Activated CD4-positive, alpha-beta memory T cell treated with anti-CD3 and anti-CD28 coated beads, Interleukin-2, amount 10 ng/mL, durations not matched to agents 7 days and 5 days (primary cell): ENCODE data around the gene CELF2. TPM values are rescaled to one million over a fixed set of nuclear protein-coding genes. Genes with fewer than 3 reads are reported as not detected.
"Not testable (repeated sequence)": the region's sequence is repeated elsewhere in the genome, so short reads cannot be mapped to it uniquely, and the experiment has no call there.

ENCODE experiments used
- CTCF ChIA-PET: fragments of 350-600 bp; sonication (Branson Sonifier 250); formaldehyde crosslinking; loops from one replicate; lab custom pipeline; 2021; ENCODE audit warnings: antibody characterized with exemption, inconsistent platforms; lab: Charles Lee
- POLR2A ChIA-PET: fragments of 350-600 bp; sonication (Branson Sonifier 250); formaldehyde crosslinking; loops from one replicate; lab custom pipeline; 2021; ENCODE audit warnings: antibody characterized with exemption; lab: Charles Lee
- DNase-seq: peaks from one replicate; pipeline ENCODE4 v3.0.0-alpha.2; 2020
- H3K27ac Mint-ChIP-seq: one replicate; pipeline ENCODE4 v1.8.0; 2021; ENCODE audit warnings: mild to moderate bottlenecking, mixed read lengths
- H3K27me3 Mint-ChIP-seq: one replicate; pipeline ENCODE4 v1.8.0; 2021; ENCODE audit warnings: mixed read lengths
- H3K36me3 Mint-ChIP-seq: one replicate; pipeline ENCODE4 v1.8.0; 2021; ENCODE audit warnings: low read depth, mixed read lengths
- H3K4me1 Mint-ChIP-seq: one replicate; pipeline ENCODE4 v1.8.0; 2021; ENCODE audit warnings: mixed read lengths
- H3K4me3 Mint-ChIP-seq: one replicate; pipeline ENCODE4 v1.8.0; 2021; ENCODE audit warnings: mild to moderate bottlenecking, mixed read lengths
- H3K9me3 Mint-ChIP-seq: one replicate; pipeline ENCODE4 v1.8.0; 2021; ENCODE audit warnings: mixed read lengths
- total RNA-seq, 2 experiments: library from RNA; stranded (reverse); gene quantifications; one replicate each; pipeline ENCODE4 v1.2.3, GENCODE V29; 2021

The CELF2 gene
- total RNA-seq, 2 experiments from 2014 or later: 209 to 213 TPM

DNA sequence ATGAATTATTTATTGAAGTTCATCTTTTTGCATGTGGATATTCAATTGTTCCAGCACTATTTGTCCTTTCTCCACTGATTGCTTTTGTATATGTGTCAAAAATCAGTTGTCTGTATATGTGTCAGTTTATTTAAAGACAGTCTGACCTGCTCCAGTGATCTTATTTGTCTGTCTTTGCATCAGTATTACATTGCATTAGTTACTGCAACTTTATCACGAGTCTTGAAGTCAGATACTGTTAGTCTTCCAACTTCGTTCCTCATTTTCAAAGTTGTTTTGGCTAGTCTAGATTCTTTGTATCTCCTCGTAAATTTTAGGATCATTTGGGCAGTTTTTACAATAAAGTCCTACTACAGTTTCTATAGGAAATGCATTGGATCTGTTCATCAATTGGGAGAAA, 166.4 kb downstream of the CELF2 start:
- peaks cover 17% of the 10 kb centered on the region for H3K9me3 Mint-ChIP-seq
- peaks cover 93% of the 10 kb centered on the region for H3K4me1 Mint-ChIP-seq
- no peak overlapping the region for H3K27ac Mint-ChIP-seq
- DNase-seq: no peak
- CTCF ChIA-PET: no interaction called here
- no peak overlapping the region for H3K4me3 Mint-ChIP-seq
- H3K36me3 Mint-ChIP-seq: peaks cover 96% of the 10 kb centered on the region
- no peaks in the 10 kb centered on the region for H3K27me3 Mint-ChIP-seq
- POLR2A ChIA-PET: no interaction called here

DNA sequence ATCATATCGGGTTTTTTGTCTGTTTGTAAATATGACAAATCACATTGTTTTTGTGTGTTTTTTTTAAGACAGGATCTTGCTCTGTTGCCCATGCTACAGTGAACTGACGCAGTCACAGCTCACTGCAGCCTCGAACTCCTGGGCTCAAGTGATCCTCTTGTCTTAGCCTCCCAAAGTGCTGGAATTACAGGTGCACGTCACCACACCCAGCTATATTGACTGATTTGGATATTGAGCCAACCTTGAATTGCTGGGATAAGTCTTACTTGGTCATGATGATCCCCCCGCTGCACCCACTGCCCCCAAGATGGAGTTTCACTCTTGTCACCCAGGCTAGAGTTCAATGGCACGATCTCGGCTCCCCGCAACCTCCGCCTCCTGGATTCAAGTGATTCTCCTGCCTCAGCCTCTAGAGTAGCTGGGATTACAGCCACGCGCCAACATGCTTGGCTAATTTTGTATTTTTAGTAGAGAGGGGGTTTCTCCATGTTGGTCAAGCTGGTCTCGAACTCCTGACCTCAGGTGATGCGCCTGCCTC, 167.5 kb downstream of the CELF2 start:
- H3K27me3 Mint-ChIP-seq, CTCF ChIA-PET, DNase-seq, H3K27ac Mint-ChIP-seq: not testable (repeated sequence)
- peak overlapping the region; percentile 15 for H3K4me3 Mint-ChIP-seq
- POLR2A ChIA-PET: interaction anchor here (2.1 kb wide), 1 partner anchor 21 kb away, joined by 5 read pairs; no protein-coding TSS in a partner anchor
- H3K36me3 Mint-ChIP-seq: peaks cover 95% of the 10 kb centered on the region
- peaks cover 17% of the 10 kb centered on the region for H3K9me3 Mint-ChIP-seq
- peaks cover 97% of the 10 kb centered on the region for H3K4me1 Mint-ChIP-seq

DNA sequence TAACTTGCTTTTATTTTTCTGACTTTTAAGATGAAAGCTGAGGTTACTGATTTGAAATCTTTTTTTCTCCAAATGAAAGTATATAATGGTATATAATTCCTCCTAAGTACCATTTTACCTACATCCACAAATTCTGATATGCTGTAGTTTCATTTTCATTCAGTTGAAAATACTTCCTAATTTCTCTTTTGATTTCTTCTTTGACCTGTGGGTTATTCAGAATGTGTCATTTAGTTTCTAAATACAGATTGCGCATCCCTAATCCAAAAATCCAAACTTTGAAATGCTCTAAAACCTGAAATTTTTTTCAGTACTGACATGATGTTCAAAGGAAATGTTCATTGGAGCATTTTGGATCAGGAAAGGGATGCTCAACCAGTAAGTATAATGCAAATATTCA, 168.7 kb downstream of the CELF2 start:
- Mint-ChIP-seq H3K27me3 (no peaks in the 10 kb centered on the region), H3K4me1 (peaks cover 97% of the 10 kb centered on the region), H3K36me3 (peaks cover 96% of the 10 kb centered on the region), H3K9me3 (peaks cover 17% of the 10 kb centered on the region), H3K4me3 (no peak overlapping the region), H3K27ac (peak overlapping the region; percentile 1)
- CTCF ChIA-PET: interaction anchor here (0.7 kb wide), 1 partner anchor 23 kb away, joined by 7 read pairs; no protein-coding TSS in a partner anchor
- POLR2A ChIA-PET: interaction anchor here (0.6 to 2.1 kb wide), 2 partner anchors 9 to 22 kb away, joined by 3 to 5 read pairs; no protein-coding TSS in a partner anchor
- DNase-seq: no peak

DNA sequence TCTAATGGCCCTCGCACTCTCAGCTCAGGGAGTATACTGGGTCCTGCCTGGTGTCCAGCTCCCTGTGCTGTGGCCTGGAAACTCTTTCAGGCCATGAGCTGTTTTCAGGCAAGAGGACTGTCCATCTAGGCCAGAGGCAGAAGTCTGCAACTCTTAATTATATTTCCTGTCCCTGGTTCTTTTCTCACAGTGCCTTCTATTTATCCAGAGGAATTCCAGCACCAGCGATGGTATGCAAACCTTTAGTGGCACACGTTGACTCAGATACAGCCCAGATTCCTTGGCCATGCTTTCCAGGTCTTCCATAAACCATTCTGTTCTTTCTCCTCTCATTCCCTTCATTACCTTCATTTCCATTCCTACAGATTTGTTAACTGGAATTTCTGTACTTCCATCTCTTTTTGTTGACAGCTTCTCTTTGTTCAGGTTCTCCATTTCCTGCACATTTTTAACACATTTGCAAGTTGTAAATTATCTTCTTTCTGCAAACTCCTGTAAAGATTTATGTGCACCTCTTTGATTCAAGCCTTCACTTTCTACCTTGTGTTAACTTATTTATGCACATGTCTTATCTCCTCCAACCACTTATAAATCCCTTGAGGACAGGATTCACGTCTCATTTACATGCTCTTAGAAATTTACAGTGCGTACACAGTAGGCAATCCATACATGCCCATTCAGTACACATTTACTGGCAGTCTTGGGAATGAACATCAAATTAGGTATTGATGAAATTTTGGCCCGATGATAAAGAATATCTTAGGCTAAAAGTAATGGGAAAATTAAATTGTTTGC, 172.1 kb downstream of the CELF2 start:
- POLR2A ChIA-PET: interaction anchor here (1.2 to 2.7 kb wide), 7 partner anchors 8 to 31 kb away, joined by 3 to 13 read pairs (median 4); no protein-coding TSS in a partner anchor
- Mint-ChIP-seq H3K27me3 (no peaks in the 10 kb centered on the region), H3K4me1 (peaks cover 93% of the 10 kb centered on the region), H3K4me3 (no peak overlapping the region), H3K9me3 (peaks cover 13% of the 10 kb centered on the region), H3K36me3 (peaks cover 92% of the 10 kb centered on the region), H3K27ac (no peak overlapping the region)
- no peak for DNase-seq
- CTCF ChIA-PET: interaction anchor here (0.6 to 1.0 kb wide), 5 partner anchors 10 to 89 kb away, joined by 3 to 5 read pairs (median 3); no protein-coding TSS in a partner anchor

DNA sequence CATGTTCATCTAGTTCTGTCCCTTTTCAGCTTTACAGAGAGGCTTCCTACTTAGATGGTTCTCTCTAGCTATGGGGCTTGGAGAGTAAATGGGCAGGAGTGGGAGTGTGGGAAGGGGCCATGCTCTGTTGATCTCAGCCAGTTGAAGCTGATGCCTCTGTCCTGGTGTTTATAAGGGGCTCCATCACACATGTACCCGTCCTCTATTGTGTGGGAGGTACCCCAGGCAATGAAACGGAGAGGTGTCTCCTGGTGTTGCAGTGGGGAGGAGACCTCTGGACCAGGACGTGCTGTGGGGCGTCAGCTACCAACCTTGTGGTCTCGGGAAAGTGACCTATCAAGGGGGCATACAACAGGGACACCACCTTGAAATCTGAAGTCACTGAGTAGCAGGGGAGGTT, 173.5 kb downstream of the CELF2 start:
- H3K4me3 Mint-ChIP-seq: no peak overlapping the region
- H3K27me3 Mint-ChIP-seq: no peaks in the 10 kb centered on the region
- DNase-seq: no peak
- CTCF ChIA-PET: interaction anchor here (1.0 kb wide), 1 partner anchor 9 kb away, joined by 3 read pairs; no protein-coding TSS in a partner anchor
- peaks cover 2% of the 10 kb centered on the region for H3K9me3 Mint-ChIP-seq
- POLR2A ChIA-PET: interaction anchor here (0.6 to 2.7 kb wide), 10 partner anchors 8 to 109 kb away, joined by 3 to 13 read pairs (median 4); no protein-coding TSS in a partner anchor
- H3K36me3 Mint-ChIP-seq: peaks cover 92% of the 10 kb centered on the region
- H3K27ac Mint-ChIP-seq: peak overlapping the region; percentile 21
- peaks cover 93% of the 10 kb centered on the region for H3K4me1 Mint-ChIP-seq

DNA sequence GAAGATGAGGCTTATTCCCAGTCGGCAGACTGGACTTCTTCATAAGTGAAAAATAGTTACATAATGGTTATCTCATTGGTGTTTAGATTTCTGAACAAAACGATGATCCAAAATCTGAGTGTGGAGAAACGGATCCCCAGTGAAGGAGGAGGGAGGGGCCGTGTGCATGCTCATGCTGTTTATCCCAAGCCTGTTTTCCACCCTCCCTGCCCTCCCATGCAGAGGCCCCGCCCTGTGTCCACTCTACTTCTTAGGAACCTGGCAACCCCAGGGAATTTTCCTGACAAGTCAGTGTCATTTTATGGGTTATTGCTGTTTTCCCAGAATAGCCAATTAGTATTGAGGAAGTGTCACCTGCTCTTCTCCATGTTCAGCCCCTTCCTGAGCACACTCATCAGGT, 174.0 kb downstream of the CELF2 start:
- ChIA-PET POLR2A (interaction anchor here (1.0 to 2.7 kb wide), 6 partner anchors 9 to 32 kb away, joined by 3 to 13 read pairs (median 6); no protein-coding TSS in a partner anchor), CTCF (interaction anchor here (1.0 kb wide), 1 partner anchor 9 kb away, joined by 3 read pairs; no protein-coding TSS in a partner anchor)
- H3K27me3 Mint-ChIP-seq: no peaks in the 10 kb centered on the region
- peaks cover 92% of the 10 kb centered on the region for H3K4me1 Mint-ChIP-seq
- no peak overlapping the region for H3K4me3 Mint-ChIP-seq
- H3K9me3 Mint-ChIP-seq: no peaks in the 10 kb centered on the region
- no peak for DNase-seq
- peaks cover 92% of the 10 kb centered on the region for H3K36me3 Mint-ChIP-seq
- H3K27ac Mint-ChIP-seq: no peak overlapping the region

DNA sequence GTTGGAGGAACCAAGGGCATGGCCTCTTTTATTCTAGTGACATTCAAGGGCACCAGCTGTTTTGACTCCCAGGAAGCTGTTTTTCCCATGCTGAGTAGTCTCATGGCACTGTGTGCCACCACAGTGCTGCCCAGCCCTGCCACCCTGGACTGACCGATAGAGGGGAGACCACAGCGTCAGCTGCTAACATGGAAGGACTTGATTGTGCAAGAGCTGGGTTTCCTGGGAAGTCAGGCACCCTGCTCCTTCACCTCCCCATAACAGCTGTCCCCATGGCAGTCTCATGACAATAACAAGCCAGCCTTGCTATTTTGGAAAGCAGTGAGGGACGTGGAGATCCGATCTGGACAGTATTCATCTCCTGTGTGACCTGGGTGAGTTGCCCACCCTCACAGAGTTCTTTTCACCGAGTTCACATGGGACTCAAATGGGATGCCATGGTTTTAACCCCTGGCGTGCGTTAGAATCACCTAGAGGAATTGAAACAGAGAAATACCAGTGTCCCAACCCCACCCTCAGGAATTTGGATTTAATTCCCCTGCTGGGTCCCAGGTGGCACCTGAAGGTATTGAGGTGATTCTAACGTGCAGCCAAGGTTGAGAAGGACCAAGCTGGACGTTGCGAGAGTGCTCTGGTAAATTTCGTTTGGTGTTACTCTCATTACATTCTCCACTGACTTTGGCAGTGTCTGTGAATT, 174.8 kb downstream of the CELF2 start:
- Mint-ChIP-seq H3K27ac (no peak overlapping the region), H3K4me3 (no peak overlapping the region), H3K9me3 (no peaks in the 10 kb centered on the region), H3K36me3 (peaks cover 92% of the 10 kb centered on the region), H3K27me3 (no peaks in the 10 kb centered on the region), H3K4me1 (peaks cover 92% of the 10 kb centered on the region)
- DNase-seq: no peak
- ChIA-PET CTCF (no interaction called here), POLR2A (interaction anchor here (1.0 to 2.7 kb wide), 5 partner anchors 9 to 29 kb away, joined by 4 to 13 read pairs (median 6); no protein-coding TSS in a partner anchor)

DNA sequence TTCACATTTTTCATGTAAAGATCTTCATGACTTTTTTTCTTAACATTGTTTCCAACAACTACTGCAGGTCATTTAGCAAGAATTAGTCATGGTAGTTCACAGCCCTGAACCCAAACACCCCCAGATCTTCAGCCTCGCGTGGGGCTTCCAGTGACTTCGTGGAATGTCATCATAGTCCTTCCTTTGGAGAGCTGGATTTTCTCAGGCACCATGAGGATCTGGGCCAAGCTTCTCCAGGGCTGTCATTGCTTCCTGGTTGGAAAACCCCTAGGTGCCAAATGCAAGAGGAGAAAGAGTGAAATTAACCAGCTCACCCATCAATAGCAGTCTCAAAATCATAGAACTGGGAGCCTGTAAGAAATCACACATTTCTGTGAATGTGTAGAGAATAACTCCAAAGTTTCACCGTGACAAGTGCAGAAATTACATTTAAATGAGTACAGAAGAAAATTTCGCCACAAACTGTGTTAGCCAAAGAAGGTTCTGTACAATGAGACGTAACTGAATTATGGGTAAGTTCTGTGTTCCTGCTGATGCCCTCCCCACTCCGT, 175.4 kb downstream of the CELF2 start:
- ChIA-PET POLR2A (interaction anchor here (1.8 to 2.1 kb wide), 3 partner anchors 10 to 22 kb away, joined by 6 to 14 read pairs (median 7); no protein-coding TSS in a partner anchor), CTCF (no interaction called here)
- Mint-ChIP-seq H3K4me1 (peaks cover 92% of the 10 kb centered on the region), H3K4me3 (no peak overlapping the region), H3K27ac (peak overlapping the region; percentile 34), H3K36me3 (peaks cover 94% of the 10 kb centered on the region), H3K9me3 (no peaks in the 10 kb centered on the region), H3K27me3 (no peaks in the 10 kb centered on the region)
- no peak for DNase-seq

DNA sequence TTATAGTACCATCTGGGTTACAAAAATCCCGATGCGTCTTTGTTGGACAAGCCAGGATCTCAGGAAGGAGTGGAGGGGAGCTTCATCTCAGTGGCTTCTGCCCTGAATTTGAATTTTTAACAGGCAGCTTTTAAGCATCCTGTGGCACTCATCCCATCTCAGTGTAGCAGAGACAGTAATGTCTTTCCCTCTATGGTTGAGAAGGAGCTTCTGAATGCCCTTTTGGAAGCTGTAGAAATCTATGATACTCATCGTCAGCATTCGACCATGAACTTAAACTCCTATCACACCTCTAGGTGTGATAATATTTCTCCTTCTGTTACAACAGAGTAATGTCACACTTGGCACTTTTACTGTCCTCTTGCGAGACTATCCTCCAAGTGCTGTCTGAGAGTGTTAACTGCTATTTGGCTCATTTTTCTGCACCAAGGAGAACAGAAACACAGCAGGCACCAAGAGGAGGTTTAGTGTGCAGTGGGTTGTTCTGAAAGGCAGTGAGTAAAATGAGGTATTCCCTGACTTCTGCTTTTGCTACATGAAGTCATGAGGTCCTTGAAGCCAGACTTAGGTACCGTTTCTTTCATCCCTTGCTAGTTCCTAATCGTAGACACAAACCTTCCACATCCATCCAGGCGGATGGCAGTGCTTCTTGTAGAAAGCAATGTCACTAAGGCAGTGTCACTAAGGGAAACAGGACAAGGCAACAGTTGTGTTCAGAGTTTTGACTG, 177.4 kb downstream of the CELF2 start:
- ChIA-PET POLR2A (interaction anchor here (0.6 to 2.1 kb wide), 5 partner anchors 12 to 50 kb away, joined by 3 to 14 read pairs (median 4); no protein-coding TSS in a partner anchor), CTCF (no interaction called here)
- no peak overlapping the region for H3K4me3 Mint-ChIP-seq

DNA sequence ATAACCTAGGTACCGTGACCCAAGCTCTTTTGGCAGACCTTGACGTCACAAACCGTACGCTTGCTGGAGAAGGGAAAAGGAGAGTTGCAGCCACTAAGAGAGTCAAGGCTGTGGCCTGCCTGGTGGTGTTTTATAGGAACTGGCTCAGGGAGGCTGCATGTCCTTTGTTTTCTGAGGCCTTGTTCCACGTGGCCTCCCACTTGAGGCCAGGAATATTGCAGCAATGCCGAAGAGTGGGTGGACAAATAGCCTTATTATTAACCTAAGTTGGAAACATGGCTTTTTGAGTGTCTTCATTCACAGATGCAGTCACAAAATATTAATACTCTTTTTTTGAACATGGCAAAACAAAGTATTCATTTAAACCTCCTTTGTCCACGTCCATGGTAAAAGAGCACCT, 178.0 kb downstream of the CELF2 start:
- Mint-ChIP-seq H3K4me3 (no peak overlapping the region), H3K27ac (no peak overlapping the region), H3K9me3 (no peaks in the 10 kb centered on the region), H3K4me1 (peaks cover 93% of the 10 kb centered on the region), H3K36me3 (peaks cover 96% of the 10 kb centered on the region), H3K27me3 (no peaks in the 10 kb centered on the region)
- CTCF ChIA-PET: no interaction called here
- DNase-seq: no peak
- POLR2A ChIA-PET: interaction anchor here (1.0 to 1.5 kb wide), 3 partner anchors 13 to 20 kb away, joined by 4 to 9 read pairs (median 5); no protein-coding TSS in a partner anchor

More for the DNA sequence above, 177.4 kb downstream of the CELF2 start:
- Mint-ChIP-seq H3K27me3 (no peaks in the 10 kb centered on the region), H3K9me3 (no peaks in the 10 kb centered on the region), H3K36me3 (peaks cover 95% of the 10 kb centered on the region), H3K4me1 (peaks cover 92% of the 10 kb centered on the region), H3K27ac (no peak overlapping the region)
- DNase-seq: no peak

DNA sequence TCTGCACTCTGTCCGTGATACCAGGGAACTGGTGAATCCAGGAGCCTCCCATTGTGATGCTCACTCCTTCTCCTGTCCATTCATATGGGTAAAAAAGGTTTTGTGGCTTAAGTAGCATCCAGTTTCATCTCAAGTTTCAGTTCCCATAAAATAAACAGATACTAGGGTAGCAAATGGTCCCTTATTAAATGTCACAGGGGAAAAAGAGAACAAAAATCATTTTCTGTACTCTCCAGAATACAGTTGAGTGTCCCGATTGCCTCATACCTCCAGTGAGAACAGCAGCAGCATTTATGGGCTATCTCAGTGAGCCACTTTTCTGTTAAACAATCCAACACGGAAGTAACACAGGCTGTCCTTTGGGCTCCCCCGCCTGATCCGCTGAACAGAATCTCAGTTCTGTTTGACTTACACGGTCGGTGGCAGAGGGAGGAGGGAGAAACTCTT, 179.6 kb downstream of the CELF2 start:
- POLR2A ChIA-PET: interaction anchor here (0.7 to 3.2 kb wide), 4 partner anchors 8 to 26 kb away, joined by 3 to 21 read pairs (median 6); no protein-coding TSS in a partner anchor
- no peak overlapping the region for H3K4me3 Mint-ChIP-seq
- peaks cover 94% of the 10 kb centered on the region for H3K4me1 Mint-ChIP-seq
- H3K36me3 Mint-ChIP-seq: peaks cover 96% of the 10 kb centered on the region
- CTCF ChIA-PET: no interaction called here
- H3K27me3 Mint-ChIP-seq: no peaks in the 10 kb centered on the region
- no peak overlapping the region for H3K27ac Mint-ChIP-seq
- no peaks in the 10 kb centered on the region for H3K9me3 Mint-ChIP-seq
- no peak for DNase-seq
